Left lung (tissue), 10 donors: ENCODE data around the gene TARBP1. TPM values are rescaled to one million over a fixed set of nuclear protein-coding genes. Genes with fewer than 3 reads are reported as not detected.

ENCODE experiments used
- ATAC-seq: fragments of 200-7000 bp; cut with Tn5 transposase; one replicate; pipeline ENCODE4 v1.9.1; 2020; ENCODE audit warnings: moderate library complexity
- DNase-seq, 4 donors: peaks; one replicate each; pipeline ENCODE4 v3.0.0-alpha.2; 2013 to 2020
- H3K27ac ChIP-seq, 2 donors: fragments of 200-600 bp; sonication (generic) in 1 of 2; one replicate each; pipeline versions ENCODE4 v1.5.0 to v1.8.0; 2020 to 2021
- H3K27me3 ChIP-seq, 2 donors: fragments of 200-600 bp; sonication (generic) in 1 of 2; one replicate each; pipeline versions ENCODE4 v1.5.0 to v1.8.0; 2020 to 2021
- H3K36me3 ChIP-seq, 2 donors: fragments of 200-600 bp; sonication (generic) in 1 of 2; one replicate each; pipeline versions ENCODE4 v1.5.0 to v1.8.0; 2020 to 2021
- H3K4me1 ChIP-seq, 2 donors: fragments of 200-600 bp; one replicate each; pipeline ENCODE4 v1.8.0; 2021
- H3K4me3 ChIP-seq, 2 donors: fragments of 200-600 bp; sonication (generic) in 1 of 2; one replicate each; pipeline versions ENCODE4 v1.5.0 to v1.8.0; 2020 to 2021; ENCODE audit warnings: mild to moderate bottlenecking in 1 of 2
- H3K9me3 ChIP-seq, 2 donors: fragments of 200-600 bp; sonication (generic) in 1 of 2; one replicate each; pipeline versions ENCODE4 v1.5.0 to v1.8.0; 2020 to 2021
- CTCF ChIP-seq, 2 donors: fragments of 200-600 bp; sonication (generic) in 1 of 2; IDR thresholded peaks; one replicate each; pipeline versions ENCODE4 v1.5.0 to v1.8.0; 2021; ENCODE audit warnings: antibody characterized with exemption in 2 of 2
- intact Hi-C, 2 donors: fragments of 100-400 bp; cut with DNase I; formaldehyde crosslinking; loops; one replicate each; pipeline versions ENCODE4 v1.11.2 to v1.14.2; 2022
- polyA plus RNA-seq, 6 donors: library from polyadenylated mRNA; unstranded; fragments of 120-200 nt; gene quantifications; one replicate each; pipeline ENCODE4 v1.2.1, GENCODE V29; 2013; ENCODE audit not compliant: insufficient read length in 6 of 6
- total RNA-seq, 2 donors: library from RNA; stranded (reverse); fragmentation: NEBNext Ultra II Directional; extraction: Animal tissue kit (Norgen Biotek cat#: 25700); gene quantifications; one replicate each; pipeline ENCODE4 v1.2.1, GENCODE V29; 2021
- donor health status: DM: no; HTN: yes; CAD: no.
- donor health status: DM: no; HTN: no; CAD: no.

TARBP1 gene
- total and polyA plus RNA-seq, 8 donors = 20.9 to 113 (median 97.3) TPM

GRCh38 chr1:234438579-234438978, 40.4 kb downstream of the TARBP1 start:
- Histone ChIP-seq H3K36me3 (peaks cover 0 to 23% of the 10 kb centered on the region in 2 donors), H3K27me3 (no peaks in the 10 kb centered on the region), H3K9me3 (peaks cover 0 to 8% of the 10 kb centered on the region in 2 donors), H3K4me3 (no peak overlapping the region), H3K27ac (no peak overlapping the region), H3K4me1 (no peaks in the 10 kb centered on the region)
- no peak for TF ChIP-seq CTCF (IDR thresholded peaks at IDR 0.05)
- no peak for DNase-seq
- intact Hi-C loops = no loop called here
- no peak for ATAC-seq

- no peaks in the 10 kb centered on the region for H3K4me1 ChIP-seq
- no peak overlapping the region for H3K27ac ChIP-seq
- H3K27me3 ChIP-seq = no peaks in the 10 kb centered on the region
- ATAC-seq = no peak
- H3K4me3 ChIP-seq = no peak overlapping the region
- no peak for DNase-seq
- peaks cover 0 to 25% of the 10 kb centered on the region in 2 donors for H3K36me3 ChIP-seq
- intact Hi-C loops = no loop called here
- TF ChIP-seq CTCF (IDR thresholded peaks at IDR 0.05) = no peak
- peaks cover 0 to 8% of the 10 kb centered on the region in 2 donors for H3K9me3 ChIP-seq
These were observed 41.4 kb downstream of the TARBP1 start for GRCh38 chr1:234437423-234438171.

GRCh38 chr1:234435620-234436019, 43.4 kb downstream of the TARBP1 start:
- no peaks in the 10 kb centered on the region for H3K27me3 ChIP-seq
- H3K36me3 ChIP-seq = peaks cover 0 to 32% of the 10 kb centered on the region in 2 donors
- no peak for DNase-seq
- no peak overlapping the region for H3K4me3 ChIP-seq
- TF ChIP-seq CTCF (IDR thresholded peaks at IDR 0.05) = no peak
- no peak for ATAC-seq
- H3K4me1 ChIP-seq = no peaks in the 10 kb centered on the region
- intact Hi-C loops = no loop called here
- peaks cover 0 to 7% of the 10 kb centered on the region in 2 donors for H3K9me3 ChIP-seq
- H3K27ac ChIP-seq = no peak overlapping the region

- Histone ChIP-seq H3K4me3 (no peak overlapping the region), H3K27me3 (no peaks in the 10 kb centered on the region), H3K27ac (no peak overlapping the region), H3K36me3 (peaks cover 0 to 35% of the 10 kb centered on the region in 2 donors), H3K4me1 (no peaks in the 10 kb centered on the region), H3K9me3 (peaks cover 0 to under 1% of the 10 kb centered on the region in 2 donors)
- intact Hi-C loops = no loop called here
- DNase-seq (no peak), ATAC-seq (no peak)
- no peak for TF ChIP-seq CTCF (IDR thresholded peaks at IDR 0.05)
These were observed 44.3 kb downstream of the TARBP1 start for GRCh38 chr1:234434706-234435105.

GRCh38 chr1:234433563-234434285, 45.3 kb downstream of the TARBP1 start:
- Histone ChIP-seq H3K9me3 (no peaks in the 10 kb centered on the region), H3K36me3 (peaks cover 0 to 43% of the 10 kb centered on the region in 2 donors), H3K4me3 (no peak overlapping the region), H3K27ac (no peak overlapping the region), H3K27me3 (no peaks in the 10 kb centered on the region), H3K4me1 (no peaks in the 10 kb centered on the region)
- DNase-seq (no peak), ATAC-seq (peak; percentile 59)
- no peak for TF ChIP-seq CTCF (IDR thresholded peaks at IDR 0.05)
- intact Hi-C loops = no loop called here
